ENCODE results near the gene LRTM1.

LRTM1 gene

GRCh38 chr3:54940971-54941370 is 13.1 kb upstream of the LRTM1 start:
- DNase-seq (ENCODE audit: low spot score): no peak

- DNase-seq (ENCODE audit: low spot score): no peak
These were observed 11.9 kb upstream of the LRTM1 start for GRCh38 chr3:54939557-54940300.

- no peak for DNase-seq (ENCODE audit: low spot score)
These were observed 8.7 kb upstream of the LRTM1 start for GRCh38 chr3:54936561-54936960.

- no peak for DNase-seq (ENCODE audit: low spot score)
These were observed 8.0 kb upstream of the LRTM1 start for GRCh38 chr3:54935869-54936268.

- DNase-seq (ENCODE audit: low spot score): no peak
These were observed 4.7 kb upstream of the LRTM1 start for GRCh38 chr3:54932606-54933005.

GRCh38 chr3:54931182-54931581 is 3.3 kb upstream of the LRTM1 start:
- no peak for DNase-seq (ENCODE audit: low spot score)

- no peak for DNase-seq (ENCODE audit: low spot score)
These were observed 9.3 kb downstream of the LRTM1 start for GRCh38 chr3:54918516-54918915.

- DNase-seq (ENCODE audit: low spot score): no peak
These were observed 10.0 kb downstream of the LRTM1 start for GRCh38 chr3:54917862-54918261.

- DNase-seq (ENCODE audit: low spot score): no peak
These were observed 10.7 kb downstream of the LRTM1 start for GRCh38 chr3:54917174-54917573.

- DNase-seq (ENCODE audit: low spot score): no peak
These were observed 11.1 kb downstream of the LRTM1 start for GRCh38 chr3:54916732-54917131.

GRCh38 chr3:54915976-54916375 is 11.9 kb downstream of the LRTM1 start:
- DNase-seq (ENCODE audit: low spot score): no peak

- no peak for DNase-seq (ENCODE audit: low spot score)
These were observed 12.7 kb downstream of the LRTM1 start for GRCh38 chr3:54915181-54915580.

- DNase-seq (ENCODE audit: low spot score): no peak
These were observed 13.7 kb downstream of the LRTM1 start for GRCh38 chr3:54914180-54914579.

GRCh38 chr3:54909191-54909590 is 18.7 kb downstream of the LRTM1 start:
- DNase-seq (ENCODE audit: low spot score): no peak

- DNase-seq (ENCODE audit: low spot score): no peak
These were observed 21.1 kb downstream of the LRTM1 start for GRCh38 chr3:54906763-54907162.

GRCh38 chr3:54905920-54906319 is 21.9 kb downstream of the LRTM1 start:
- no peak for DNase-seq (ENCODE audit: low spot score)

GRCh38 chr3:54905261-54905888 is 22.5 kb downstream of the LRTM1 start:
- peak; percentile 15 for DNase-seq (ENCODE audit: low spot score)

GRCh38 chr3:54901906-54902685 is 25.8 kb downstream of the LRTM1 start:
- no peak for DNase-seq (ENCODE audit: low spot score)

- DNase-seq (ENCODE audit: low spot score): no peak
These were observed 26.8 kb downstream of the LRTM1 start for GRCh38 chr3:54900838-54901591.

GRCh38 chr3:54899273-54899672 is 28.6 kb downstream of the LRTM1 start:
- no peak for DNase-seq (ENCODE audit: low spot score)

GRCh38 chr3:54897028-54897711 is 30.7 kb downstream of the LRTM1 start:
- peak; percentile 16 for DNase-seq (ENCODE audit: low spot score)

GRCh38 chr3:54895613-54896012 is 32.2 kb downstream of the LRTM1 start:
- no peak for DNase-seq (ENCODE audit: low spot score)
